ENCODE results near the gene RASSF4.
A peak's percentile ranks its signal among the peaks of the same experiment; 100 is the strongest.

Gene RASSF4

GRCh38 chr10:44962870-44963738, 3.5 kb downstream of the RASSF4 start:
- DNase-seq (ENCODE audit: low spot score): no peak

- DNase-seq (ENCODE audit: low spot score): no peak
These were observed 4.4 kb downstream of the RASSF4 start for GRCh38 chr10:44963772-44964633.

- DNase-seq (ENCODE audit: low spot score): no peak
These were observed 5.5 kb downstream of the RASSF4 start for GRCh38 chr10:44965104-44965503.

GRCh38 chr10:44965651-44966097, 6.1 kb downstream of the RASSF4 start:
- no peak for DNase-seq (ENCODE audit: low spot score)

- DNase-seq (ENCODE audit: low spot score): no peak
These were observed 6.7 kb downstream of the RASSF4 start for GRCh38 chr10:44966129-44966815.

- no peak for DNase-seq (ENCODE audit: low spot score)
These were observed 7.4 kb downstream of the RASSF4 start for GRCh38 chr10:44966816-44967509.

GRCh38 chr10:44967616-44968015, 8.0 kb downstream of the RASSF4 start:
- DNase-seq (ENCODE audit: low spot score): no peak

GRCh38 chr10:44968091-44968490, 8.5 kb downstream of the RASSF4 start:
- peak; percentile 15 for DNase-seq (ENCODE audit: low spot score)

- peak; percentile 32 for DNase-seq (ENCODE audit: low spot score)
These were observed 9.1 kb downstream of the RASSF4 start for GRCh38 chr10:44968500-44969400.

GRCh38 chr10:44969854-44970253, 10.3 kb downstream of the RASSF4 start:
- no peak for DNase-seq (ENCODE audit: low spot score)

- DNase-seq (ENCODE audit: low spot score): no peak
These were observed 11.3 kb downstream of the RASSF4 start for GRCh38 chr10:44970812-44971395.

- no peak for DNase-seq (ENCODE audit: low spot score)
These were observed 11.8 kb downstream of the RASSF4 start for GRCh38 chr10:44971434-44971833.

GRCh38 chr10:44971935-44972757, 12.5 kb downstream of the RASSF4 start:
- DNase-seq (ENCODE audit: low spot score): no peak

- no peak for DNase-seq (ENCODE audit: low spot score)
These were observed 13.3 kb downstream of the RASSF4 start for GRCh38 chr10:44972874-44973306.

- DNase-seq (ENCODE audit: low spot score): no peak
These were observed 13.9 kb downstream of the RASSF4 start for GRCh38 chr10:44973323-44974081.

- no peak for DNase-seq (ENCODE audit: low spot score)
These were observed 14.6 kb downstream of the RASSF4 start for GRCh38 chr10:44974082-44974627.

GRCh38 chr10:44974628-44975430, 15.2 kb downstream of the RASSF4 start:
- peak; percentile 66 for DNase-seq (ENCODE audit: low spot score)

Data from CD4-positive, alpha-beta T cell treated with Interleukin-2 at 100 ng/mL for 4 hours (primary cell).